K562 (cell line): Measurements from ENCODE around the gene INO80C. TPM values are rescaled to one million over a fixed set of nuclear protein-coding genes. Genes with fewer than 3 reads are reported as not detected.

ENCODE experiments used
- ATAC-seq: fragments of 200-7000 bp; cut with Tn5 transposase; 3 replicates; pipeline ENCODE4 v1.9.1; 2020; ENCODE audit warnings: moderate library complexity
- BruUV-seq: library from RNA; stranded (reverse); fragments of 400-500 nt; replicated peaks from 2 replicates; lab custom pipeline; 2021; lab: Mats Ljungman, UMichigan
- CTCF ChIA-PET: fragments of 300-600 bp; formaldehyde crosslinking; extraction: SDS; loops from one replicate; lab custom pipeline; 2021; ENCODE audit warnings: low intra/inter-chr PET ratio; lab: Yijun Ruan, JAX
- POLR2A ChIA-PET: fragments of 300-600, 350-650 bp; sonication (Branson Sonifier 250); formaldehyde crosslinking; extraction: SDS; loops from one replicate; lab custom pipeline; 2021; ENCODE audit warnings: antibody characterized with exemption, inconsistent platforms; lab: Yijun Ruan, JAX
- DNase-seq, 4 experiments: peaks; one replicate each; pipeline versions ENCODE4 v3.0.0 to v3.0.0-alpha.2; 2011 to 2018; ENCODE audit warnings: low spot score in 3 of 4, mixed read lengths in 3 of 4; ENCODE audit errors: extremely low read depth in 1 of 4
- FAIRE-seq: peaks from 2 replicates; lab custom pipeline; 2011; peaks lifted over from hg19 to GRCh38; lab: Jason Lieb, UNC
- H2AFZ ChIP-seq: 2 replicates; pipeline ENCODE4 v1.6.0; 2011; ENCODE audit warnings: low read depth, low read length, control low read depth, inconsistent platforms
- H3K27ac ChIP-seq: fragments of 200-600 bp; 3 replicates; pipeline ENCODE4 v1.8.0; 2011; ENCODE audit warnings: low read depth, mild to moderate bottlenecking, control low read depth, inconsistent platforms, low read length, moderate library complexity, mixed read lengths; ENCODE audit errors: extremely low read depth
- H3K27me3 ChIP-seq, 2 experiments: fragments of 300-600 bp in 1 of 2; 2 replicates in 1 of 2; 3 replicates in 1 of 2; pipeline versions ENCODE4 v1.6.0 to v1.8.0; 2011; ENCODE audit warnings: inconsistent platforms in 2 of 2, low read length in 2 of 2, mild to moderate bottlenecking in 1 of 2, mixed read lengths in 1 of 2, moderate library complexity in 1 of 2; ENCODE audit not compliant: control insufficient read depth in 2 of 2, insufficient read depth in 2 of 2
- H3K36me3 ChIP-seq: fragments of 300-600 bp; 3 replicates; pipeline ENCODE4 v1.8.0; 2011; ENCODE audit warnings: mild to moderate bottlenecking, low read length, inconsistent platforms; ENCODE audit not compliant: control insufficient read depth, insufficient read depth
- H3K4me1 ChIP-seq, 2 experiments: fragments of 200-600 bp in 1 of 2; replicated peaks in 1 of 2; 2 replicates in 1 of 2; 3 replicates in 1 of 2; pipeline versions ENCODE4 v1.5.1 to v1.8.0; 2011; ENCODE audit warnings: inconsistent platforms in 2 of 2, low read length in 2 of 2, mild to moderate bottlenecking in 1 of 2, mixed read lengths in 1 of 2, moderate library complexity in 1 of 2; ENCODE audit not compliant: control insufficient read depth in 2 of 2, insufficient read depth in 2 of 2
- H3K4me2 ChIP-seq: 2 replicates; pipeline ENCODE4 v1.6.1; 2011; ENCODE audit warnings: low read length, control low read depth, inconsistent platforms, mixed read lengths; ENCODE audit not compliant: insufficient read depth
- H3K4me3 ChIP-seq: fragments of 200-600 bp; sonication (generic), shearing (Covaris generic); 2 replicates; pipeline ENCODE4 v1.5.1; 2016; ENCODE audit warnings: control low read depth, inconsistent platforms
- H3K79me2 ChIP-seq: fragments of 200-600 bp; 3 replicates; pipeline ENCODE4 v1.8.0; 2011; ENCODE audit warnings: low read length, inconsistent platforms; ENCODE audit not compliant: control insufficient read depth, insufficient read depth
- H3K9ac ChIP-seq, 2 experiments: 2 replicates each; pipeline versions ENCODE4 v1.6.0 to v1.6.1; 2011; ENCODE audit warnings: low read depth in 2 of 2, low read length in 2 of 2, control low read depth in 1 of 2, inconsistent platforms in 1 of 2, mild to moderate bottlenecking in 1 of 2, mixed read lengths in 1 of 2; ENCODE audit not compliant: insufficient read depth in 1 of 2
- H3K9me1 ChIP-seq: one replicate; pipeline ENCODE4 v1.6.0; 2011; ENCODE audit warnings: inconsistent platforms, mild to moderate bottlenecking, low read length, moderate library complexity; ENCODE audit not compliant: control insufficient read depth, insufficient read depth
- H3K9me3 ChIP-seq: replicated peaks from 2 replicates; pipeline ENCODE4 v1.5.1; 2011; ENCODE audit warnings: low read depth, low read length, inconsistent platforms; ENCODE audit not compliant: control insufficient read depth, insufficient read depth
- H4K20me1 ChIP-seq: replicated peaks from 2 replicates; pipeline ENCODE4 v1.6.1; 2011; ENCODE audit warnings: low read length, inconsistent platforms, mixed read lengths; ENCODE audit not compliant: control insufficient read depth, insufficient read depth
- ETV6 ChIP-seq, 3 experiments: fragments of 150-350 bp in 1 of 3; sonication (generic) in 1 of 3; formaldehyde crosslinking in 1 of 3; IDR thresholded peaks; 2 replicates each; pipeline versions ENCODE4 v1.6.1 to v1.8.0; 2014 to 2022; ENCODE audit warnings: borderline replicate concordance in 2 of 3, low read depth in 2 of 3, antibody characterized with exemption in 1 of 3, low read length in 1 of 3, mild to moderate bottlenecking in 1 of 3, missing genetic modification reagents in 1 of 3
- PCBP1 ChIP-seq: fragments of 200-400 bp; formaldehyde crosslinking; IDR thresholded peaks from 2 replicates; pipeline ENCODE4 v1.6.1; 2018; ENCODE audit warnings: mild to moderate bottlenecking, low read depth, low read length; ENCODE audit not compliant: poor library complexity, severe bottlenecking
- VEZF1 ChIP-seq: fragments of 200-800 bp; sonication (Bioruptor generic); IDR thresholded peaks from 2 replicates; pipeline ENCODE4 v1.6.1; 2017; ENCODE audit warnings: missing genetic modification characterization, missing compliant biosample characterization
- ZBTB9 ChIP-seq: fragments of 450-650 bp; formaldehyde crosslinking; IDR thresholded peaks from 2 replicates; pipeline ENCODE4 v1.4.0; 2020; ENCODE audit warnings: mild to moderate bottlenecking, moderate library complexity
- WGBS: fragments of 100-300 bp; shearing (Covaris generic); methylation state at CpG from one replicate; pipeline ENCODE4 v1.1.6; 2016; ENCODE audit warnings: low coverage, mixed read lengths; ENCODE audit not compliant: insufficient coverage; ENCODE audit errors: missing lambda C conversion rate; 5-methylcytosine and 5-hydroxymethylcytosine counted together
- in situ Hi-C: fragments of 300-500 bp; cut with MboI; formaldehyde crosslinking; loops from 4 replicates; pipeline ENCODE4 v1.15.0; 2018; ENCODE audit warnings: inconsistent platforms, mixed read lengths
- intact Hi-C: fragments of 100-400 bp; cut with micrococcal nuclease; formaldehyde crosslinking; loops from 2 replicates; pipeline ENCODE4 v1.14.2; 2022
- polyA plus RNA-seq, 8 experiments: library from polyadenylated mRNA; depleted of rRNA in 4 of 8; stranded (reverse) in 5 of 8; unstranded in 3 of 8; fragments of >200 nt; fragmentation: Nextera tagmentation in 2 of 8; fragmentation: Illumina TruSeq in 1 of 8; extraction: Ambion mirVana in 2 of 8; extraction: Trizol in 1 of 8; gene quantifications; 2 replicates each; pipeline versions ENCODE4 v1.2.1 to v1.2.3, GENCODE V29; 2011 to 2014; ENCODE audit warnings: inconsistent platforms in 1 of 8, missing spikeins in 1 of 8
- total RNA-seq, 7 experiments: library from RNA; depleted of rRNA in 6 of 7; stranded (reverse); fragments of >200 nt in 6 of 7; fragmentation: Illumina TruSeq in 2 of 7; extraction: Trizol in 2 of 7; gene quantifications; 2 replicates each; pipeline versions ENCODE4 v1.2.1 to v1.2.3, GENCODE V29; 2011 to 2021; ENCODE audit warnings: low replicate concordance in 1 of 7
- TF ChIP-seq, protein P1 (sequence below): sonication (generic); IDR thresholded peaks from 2 replicates; pipeline ENCODE4 v1.6.1; 2016
- TF ChIP-seq, protein P2 (sequence below), 2 experiments: IDR thresholded peaks; 2 replicates each; pipeline ENCODE4 v1.6.1; 2011; ENCODE audit warnings: borderline replicate concordance in 1 of 2, control low read depth in 1 of 2, low read depth in 1 of 2, low read length in 1 of 2, mild to moderate bottlenecking in 1 of 2, mixed read lengths in 1 of 2, moderate library complexity in 1 of 2; ENCODE audit not compliant: insufficient read depth in 1 of 2, insufficient read length in 1 of 2, poor library complexity in 1 of 2, severe bottlenecking in 1 of 2; ENCODE audit errors: extremely low read depth in 1 of 2

The INO80C gene
- total and polyA plus RNA-seq, 9 of the 15 experiments (the other 6 are each of a cell fraction or from before 2014, with no cell fraction given) = 14.3 to 53.3 (median 46.6) TPM

- TF ChIP-seq ETV6 (IDR thresholded peaks at IDR 0.05; ENCODE audit: borderline replicate concordance in 1 of 2, low read depth in 2 of 2, low read length in 1 of 2) (no peak), ETV6 (CRISPR knock-in tag; IDR thresholded peaks at IDR 0.05; ENCODE audit: borderline replicate concordance) (no peak), PCBP1 (no peak)
- TF ChIP-seq, protein P1, sequence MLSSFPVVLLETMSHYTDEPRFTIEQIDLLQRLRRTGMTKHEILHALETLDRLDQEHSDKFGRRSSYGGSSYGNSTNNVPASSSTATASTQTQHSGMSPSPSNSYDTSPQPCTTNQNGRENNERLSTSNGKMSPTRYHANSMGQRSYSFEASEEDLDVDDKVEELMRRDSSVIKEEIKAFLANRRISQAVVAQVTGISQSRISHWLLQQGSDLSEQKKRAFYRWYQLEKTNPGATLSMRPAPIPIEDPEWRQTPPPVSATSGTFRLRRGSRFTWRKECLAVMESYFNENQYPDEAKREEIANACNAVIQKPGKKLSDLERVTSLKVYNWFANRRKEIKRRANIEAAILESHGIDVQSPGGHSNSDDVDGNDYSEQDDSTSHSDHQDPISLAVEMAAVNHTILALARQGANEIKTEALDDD = no peak
These were observed 30.1 kb downstream of the INO80C start (continued) for GRCh38 chr18:35467624-35468016.

- 60% methylated on average over 11 of the region's 11 CpGs for WGBS
- Histone ChIP-seq H3K36me3 (no peaks in the 10 kb centered on the region), H4K20me1 (no peaks in the 10 kb centered on the region), H3K4me2 (no peak overlapping the region), H3K79me2 (no peaks in the 10 kb centered on the region), H2AFZ (no peak overlapping the region), H3K27me3 (no peaks in the 10 kb centered on the region), H3K9me3 (no peaks in the 10 kb centered on the region), H3K27ac (no peak overlapping the region), H3K4me3 (no peak overlapping the region), H3K4me1 (peaks cover 3 to 32% of the 10 kb centered on the region in 2 experiments; a peak in 4 of 5 replicates), H3K9ac (no peak overlapping the region), H3K9me1 (peaks cover 2% of the 10 kb centered on the region)
- DNase-seq = no peak
- FAIRE-seq = no peak
- ATAC-seq = no peak
- intact Hi-C loops (no loop called here), in situ Hi-C loops (no loop called here)
- no TSS peak for BruUV-seq
- POLR2A ChIA-PET = interaction anchor here (0.7 to 1.0 kb wide), 2 partner anchors 11 to 31 kb away, joined by 3 to 5 read pairs; partner anchors contain the start of gene INO80C
- TF ChIP-seq, protein P2, sequence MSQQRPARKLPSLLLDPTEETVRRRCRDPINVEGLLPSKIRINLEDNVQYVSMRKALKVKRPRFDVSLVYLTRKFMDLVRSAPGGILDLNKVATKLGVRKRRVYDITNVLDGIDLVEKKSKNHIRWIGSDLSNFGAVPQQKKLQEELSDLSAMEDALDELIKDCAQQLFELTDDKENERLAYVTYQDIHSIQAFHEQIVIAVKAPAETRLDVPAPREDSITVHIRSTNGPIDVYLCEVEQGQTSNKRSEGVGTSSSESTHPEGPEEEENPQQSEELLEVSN (IDR thresholded peaks at IDR 0.05; ENCODE audit: borderline replicate concordance in 1 of 2, extremely low read depth in 1 of 2, insufficient read depth in 1 of 2, insufficient read length in 1 of 2, low read depth in 1 of 2, low read length in 1 of 2, poor library complexity in 1 of 2, severe bottlenecking in 1 of 2) = peak in 1 of 2 experiments; percentile 6
- TF ChIP-seq ZBTB9 (CRISPR knock-in tag) (no peak), VEZF1 (CRISPR knock-in tag) (no peak)
- CTCF ChIA-PET = no interaction called here
These were observed 30.7 kb downstream of the INO80C start for GRCh38 chr18:35466815-35467623.
